Pancreas (tissue), 10 donors: ENCODE results near the gene EHBP1L1. TPM values are rescaled to one million over a fixed set of nuclear protein-coding genes. Genes with fewer than 3 reads are reported as not detected.

Experiments
- ATAC-seq, 4 donors: fragments of 200-7000 bp; cut with Tn5 transposase; one replicate each; pipeline versions ENCODE4 v1.8.0 to v1.9.1; 2020; ENCODE audit warnings: mild to moderate bottlenecking in 4 of 4, moderate library complexity in 4 of 4
- DNase-seq, 6 donors: peaks; one replicate each; pipeline ENCODE4 v3.0.0-alpha.2; 2020
- FAIRE-seq: peaks from 2 replicates; lab custom pipeline; 2012; peaks lifted over from hg19 to GRCh38; lab: Jason Lieb, UNC
- H3K27ac ChIP-seq, 4 donors: fragments of 200-600 bp; sonication (generic); 1 replicate in 3 of 4; 2 replicates in 1 of 4; pipeline versions ENCODE4 v1.5.0 to v1.8.0; 2020
- H3K27me3 ChIP-seq, 4 donors: fragments of 200-600 bp; one replicate each; pipeline ENCODE4 v1.8.0; 2021
- H3K36me3 ChIP-seq, 3 donors: fragments of 200-600 bp; sonication (generic) in 1 of 3; one replicate each; pipeline versions ENCODE4 v1.5.0 to v1.8.0; 2020 to 2021
- H3K4me1 ChIP-seq, 3 donors: fragments of 200-600 bp; one replicate each; pipeline ENCODE4 v1.8.0; 2021
- H3K4me3 ChIP-seq, 4 donors: fragments of 200-600 bp; sonication (generic) in 2 of 4; one replicate each; pipeline versions ENCODE4 v1.5.0 to v1.8.0; 2020 to 2021
- H3K9me3 ChIP-seq, 4 donors: fragments of 200-600 bp; one replicate each; pipeline ENCODE4 v1.8.0; 2021
- WGBS, 2 donors: extraction: QIAGEN DNeasy Blood & Tissue Kit; methylation state at CpG; one replicate each; pipeline ENCODE4 v1.1.7; 2013; 5-methylcytosine and 5-hydroxymethylcytosine counted together
- intact Hi-C, 3 donors: fragments of 100-400 bp; cut with DNase I; formaldehyde crosslinking; loops; one replicate each; pipeline versions ENCODE4 v1.11.1 to v1.14.2; 2022
- polyA plus RNA-seq, 2 donors: library from polyadenylated mRNA; stranded (reverse); fragments of 200-250 nt; gene quantifications; one replicate each; pipeline ENCODE4 v1.2.3, GENCODE V29; 2013
- total RNA-seq, 6 donors: library from RNA; stranded (reverse); fragmentation: NEBNext Ultra II Directional in 4 of 6; extraction: Animal tissue kit (Norgen Biotek cat#: 25700) in 4 of 6; gene quantifications; one replicate each; pipeline versions ENCODE4 v1.2.1 to v1.2.4, GENCODE V29; 2021 to 2023
- TF ChIP-seq, protein P1 (sequence below), 4 donors: fragments of 200-600 bp; sonication (generic) in 3 of 4; IDR thresholded peaks; one replicate each; pipeline versions ENCODE4 v1.5.0 to v1.8.0; 2021; ENCODE audit warnings: antibody characterized with exemption in 4 of 4
- donor health status: healthy with polysubstance abuse.
- donor health status: DM: no; HTN: no; CAD: no; lungs with moderate emphysema.
- donor health status: DM: no; HTN: no; CAD: no.
- donor health status: control.
- donor health status: control.
- donor health status: Bipolar disorder and iron deficiency.
- donor health status: DM: yes; HTN: yes; CAD: no.
- donor health status: DM: no; HTN: no; CAD: no.
- donor health status: DM: no; HTN: no; CAD: no.
- donor health status: DM: yes; HTN: yes; CAD: no.

Gene EHBP1L1
- total and polyA plus RNA-seq, 8 donors = 6.5 to 34.2 (median 14.6) TPM

- TF ChIP-seq, protein P1, sequence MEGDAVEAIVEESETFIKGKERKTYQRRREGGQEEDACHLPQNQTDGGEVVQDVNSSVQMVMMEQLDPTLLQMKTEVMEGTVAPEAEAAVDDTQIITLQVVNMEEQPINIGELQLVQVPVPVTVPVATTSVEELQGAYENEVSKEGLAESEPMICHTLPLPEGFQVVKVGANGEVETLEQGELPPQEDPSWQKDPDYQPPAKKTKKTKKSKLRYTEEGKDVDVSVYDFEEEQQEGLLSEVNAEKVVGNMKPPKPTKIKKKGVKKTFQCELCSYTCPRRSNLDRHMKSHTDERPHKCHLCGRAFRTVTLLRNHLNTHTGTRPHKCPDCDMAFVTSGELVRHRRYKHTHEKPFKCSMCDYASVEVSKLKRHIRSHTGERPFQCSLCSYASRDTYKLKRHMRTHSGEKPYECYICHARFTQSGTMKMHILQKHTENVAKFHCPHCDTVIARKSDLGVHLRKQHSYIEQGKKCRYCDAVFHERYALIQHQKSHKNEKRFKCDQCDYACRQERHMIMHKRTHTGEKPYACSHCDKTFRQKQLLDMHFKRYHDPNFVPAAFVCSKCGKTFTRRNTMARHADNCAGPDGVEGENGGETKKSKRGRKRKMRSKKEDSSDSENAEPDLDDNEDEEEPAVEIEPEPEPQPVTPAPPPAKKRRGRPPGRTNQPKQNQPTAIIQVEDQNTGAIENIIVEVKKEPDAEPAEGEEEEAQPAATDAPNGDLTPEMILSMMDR (IDR thresholded peaks at IDR 0.05) = no peak
- Histone ChIP-seq H3K27me3 (no peaks in the 10 kb centered on the region), H3K9me3 (no peaks in the 10 kb centered on the region), H3K4me3 (peak overlapping the region in 1 of 4 donors; percentile 22), H3K4me1 (peaks cover 8 to 16% (median 14%) of the 10 kb centered on the region in 3 donors), H3K36me3 (peaks cover 0 to 19% (median 5%) of the 10 kb centered on the region in 3 donors), H3K27ac (peak overlapping the region in 1 of 4 donors; percentile 41)
- intact Hi-C loops = no loop called here
- no peak for FAIRE-seq
- ATAC-seq = no peak
- DNase-seq = no peak
- WGBS, 2 donors = 69 to 77% methylated on average over 6 of the region's 6 CpGs
Measured at GRCh38 chr11:65610404-65610803, 34.6 kb downstream of the EHBP1L1 start.

GRCh38 chr11:65611028-65611757 lies 35.3 kb downstream of the EHBP1L1 start:
- peak in 2 of 6 donors; percentile 31 to 62 for DNase-seq
- no peaks in the 10 kb centered on the region for H3K27me3 ChIP-seq
- FAIRE-seq = no peak
- H3K36me3 ChIP-seq = peaks cover 0 to 11% (median 0%) of the 10 kb centered on the region in 3 donors
- H3K4me1 ChIP-seq = peaks cover 8 to 16% (median 14%) of the 10 kb centered on the region in 3 donors
- WGBS, 2 donors = 65 to 67% methylated on average over 10 of the region's 10 CpGs
- TF ChIP-seq, protein P1 (IDR thresholded peaks at IDR 0.05) = no peak
- no peak for ATAC-seq
- no peaks in the 10 kb centered on the region for H3K9me3 ChIP-seq
- peak overlapping the region in 2 of 4 donors; percentile 15 to 41 for H3K27ac ChIP-seq
- peak overlapping the region in 1 of 4 donors; percentile 96 for H3K4me3 ChIP-seq
- intact Hi-C loops = no loop called here

- no peaks in the 10 kb centered on the region for H3K9me3 ChIP-seq
- H3K4me3 ChIP-seq = peak overlapping the region in 2 of 4 donors; percentile 95 to 96
- FAIRE-seq (no peak), ATAC-seq (no peak), DNase-seq (peak in 1 of 6 donors; percentile 23)
- peaks cover 13 to 20% (median 19%) of the 10 kb centered on the region in 3 donors for H3K4me1 ChIP-seq
- H3K27me3 ChIP-seq = no peaks in the 10 kb centered on the region
- intact Hi-C loops = no loop called here
- TF ChIP-seq, protein P1 (IDR thresholded peaks at IDR 0.05) = no peak
- H3K36me3 ChIP-seq = peaks cover 0 to 6% (median 0%) of the 10 kb centered on the region in 3 donors
- peak overlapping the region in 2 of 4 donors; percentile 15 to 37 for H3K27ac ChIP-seq
- WGBS, 2 donors = 77 to 78% methylated on average over 11 to 12 of the region's 12 CpGs
Measured at GRCh38 chr11:65611758-65612603, 36.1 kb downstream of the EHBP1L1 start.

GRCh38 chr11:65612691-65613090 lies 36.8 kb downstream of the EHBP1L1 start:
- H3K4me3 ChIP-seq = peak overlapping the region in 3 of 4 donors; percentile 85 to 96 (median 95)
- intact Hi-C loops = no loop called here

More at GRCh38 chr11:65612691-65613090, 36.8 kb downstream of the EHBP1L1 start:
- TF ChIP-seq, protein P1 (IDR thresholded peaks at IDR 0.05) = no peak
- Histone ChIP-seq H3K9me3 (no peaks in the 10 kb centered on the region), H3K4me1 (peaks cover 13 to 25% (median 24%) of the 10 kb centered on the region in 3 donors), H3K27me3 (no peaks in the 10 kb centered on the region), H3K36me3 (peaks cover 0 to under 1% (median 0%) of the 10 kb centered on the region in 3 donors), H3K27ac (peak overlapping the region in 1 of 4 donors; percentile 94)
- FAIRE-seq = no peak
- no peak for ATAC-seq
- DNase-seq = no peak
- WGBS, 2 donors = 54 to 62% methylated on average over 7 of the region's 7 CpGs
